Immature natural killer cell (primary cell): Measurements from ENCODE around the gene ACTBL2. TPM values are rescaled to one million over a fixed set of nuclear protein-coding genes. Genes with fewer than 3 reads are reported as not detected.
"Not testable (repeated sequence)": the region's sequence is repeated elsewhere in the genome, so short reads cannot be mapped to it uniquely, and the experiment has no call there.

Experiments used
- DNase-seq, 3 donors: peaks; one replicate each; pipeline ENCODE4 v3.0.0; 2022; ENCODE audit warnings: mixed read lengths in 1 of 3
- H3K27ac Mint-ChIP-seq, 6 donors: one replicate each; pipeline ENCODE4 v1.8.0; 2020; ENCODE audit warnings: mixed read lengths in 6 of 6, mild to moderate bottlenecking in 5 of 6, inconsistent platforms in 4 of 6, moderate library complexity in 3 of 6
- H3K27me3 Mint-ChIP-seq, 3 donors: one replicate each; pipeline ENCODE4 v1.8.0; 2020 to 2021; ENCODE audit warnings: low read depth in 3 of 3, mild to moderate bottlenecking in 3 of 3, mixed read lengths in 3 of 3, moderate library complexity in 3 of 3, inconsistent platforms in 1 of 3
- H3K36me3 Mint-ChIP-seq, 3 donors: one replicate each; pipeline ENCODE4 v1.8.0; 2020; ENCODE audit warnings: mixed read lengths in 3 of 3, inconsistent platforms in 2 of 3, mild to moderate bottlenecking in 2 of 3
- H3K4me1 Mint-ChIP-seq, 2 donors: one replicate each; pipeline ENCODE4 v1.8.0; 2020; ENCODE audit warnings: inconsistent platforms in 2 of 2, mild to moderate bottlenecking in 2 of 2, mixed read lengths in 2 of 2, moderate library complexity in 1 of 2
- H3K4me3 Mint-ChIP-seq, 5 donors: one replicate each; pipeline ENCODE4 v1.8.0; 2020; ENCODE audit warnings: mild to moderate bottlenecking in 5 of 5, mixed read lengths in 5 of 5, inconsistent platforms in 3 of 5, moderate library complexity in 3 of 5
- H3K9me3 Mint-ChIP-seq, 6 donors: one replicate each; pipeline ENCODE4 v1.8.0; 2020; ENCODE audit warnings: mild to moderate bottlenecking in 6 of 6, mixed read lengths in 6 of 6, inconsistent platforms in 4 of 6, moderate library complexity in 3 of 6
- polyA plus RNA-seq, 3 donors: library from polyadenylated mRNA; unstranded; fragments of 300-500 nt; fragmentation: Illumina TruSeq; gene quantifications; one replicate each; pipeline ENCODE4 v1.2.3, GENCODE V29; 2021

Gene ACTBL2
- not detected for polyA plus RNA-seq

DNA sequence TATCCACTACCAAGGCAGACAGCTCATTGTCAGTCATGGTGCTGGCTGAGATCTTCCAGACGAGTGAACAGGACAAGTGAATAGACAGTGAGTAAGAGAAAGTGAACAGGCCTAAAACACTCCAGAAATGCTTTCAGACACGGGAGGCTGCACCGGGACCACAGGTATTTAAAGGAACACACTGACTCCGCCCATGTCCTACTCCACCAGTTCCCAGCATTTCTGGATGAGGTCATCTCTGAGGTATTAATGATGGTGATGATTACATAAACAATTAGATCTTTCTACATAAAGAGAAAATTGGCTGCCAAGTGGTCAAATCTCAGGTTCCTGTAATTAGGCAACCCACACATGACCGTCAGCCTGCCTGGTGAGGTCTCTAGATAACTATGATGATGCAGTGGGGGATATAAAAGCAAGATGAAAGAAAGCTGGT lies at the start of gene ACTBL2:
Gene ACTBL2 (minus strand): TSS at position 141 of the 436 bp plus-strand sequence. CDS start 104 bp downstream, at position 37.
- Mint-ChIP-seq H3K4me3 (no peak within 1 kb of the TSS), H3K36me3 (no peaks in the 10 kb centered on the region), H3K27ac (no peak within 1 kb of the TSS), H3K27me3 (peaks cover 0 to 4% (median 1%) of the 10 kb centered on the region in 3 donors), H3K4me1 (no peaks in the 10 kb centered on the region), H3K9me3 (no peaks in the 10 kb centered on the region)
- no peak for DNase-seq

- no peaks in the 10 kb centered on the region for H3K4me1 Mint-ChIP-seq
Measured at GRCh38 chr5:57531333-57531732, 48.7 kb upstream of the ACTBL2 start.

DNA sequence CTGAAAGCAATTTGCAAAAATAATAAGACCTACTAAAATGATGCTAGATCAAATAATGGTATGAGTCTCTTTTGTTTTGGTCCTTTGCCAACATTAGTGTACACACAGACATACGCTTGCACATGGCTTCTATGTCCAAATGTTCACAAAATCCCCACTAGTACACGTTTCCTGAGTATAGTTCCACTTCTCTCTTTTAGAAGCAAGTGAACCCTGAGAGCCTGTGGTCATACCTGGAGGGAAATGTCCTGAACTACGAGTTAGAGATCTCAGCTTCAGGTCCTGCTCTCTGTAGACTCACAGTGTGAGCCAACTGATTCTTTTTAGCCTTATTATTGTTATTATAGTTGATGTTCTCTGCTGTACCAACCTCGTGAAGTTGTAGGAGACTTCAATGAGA lies 47.3 kb upstream of the ACTBL2 start:
- Mint-ChIP-seq H3K4me1 (no peaks in the 10 kb centered on the region), H3K27ac (no peak overlapping the region), H3K9me3 (peaks cover 0 to 2% (median 0%) of the 10 kb centered on the region in 6 donors), H3K36me3 (no peaks in the 10 kb centered on the region), H3K4me3 (no peak overlapping the region), H3K27me3 (peaks cover 0 to 3% (median 2%) of the 10 kb centered on the region in 3 donors)
- DNase-seq: no peak

More at GRCh38 chr5:57531333-57531732, 48.7 kb upstream of the ACTBL2 start:
- Mint-ChIP-seq H3K27me3 (peaks cover 0 to 3% (median 2%) of the 10 kb centered on the region in 3 donors), H3K4me3 (no peak overlapping the region), H3K9me3 (peaks cover 0 to 2% (median 0%) of the 10 kb centered on the region in 6 donors), H3K27ac (no peak overlapping the region), H3K36me3 (no peaks in the 10 kb centered on the region)
- DNase-seq: no peak

- H3K4me1 Mint-ChIP-seq: no peaks in the 10 kb centered on the region
- no peak overlapping the region for H3K4me3 Mint-ChIP-seq
- DNase-seq: no peak
- H3K27ac Mint-ChIP-seq: peak overlapping the region in 1 of 6 donors; percentile 31
- peaks cover 0 to 3% (median 2%) of the 10 kb centered on the region in 3 donors for H3K27me3 Mint-ChIP-seq
- no peaks in the 10 kb centered on the region for H3K36me3 Mint-ChIP-seq
- H3K9me3 Mint-ChIP-seq: peaks cover 0 to 2% (median 0%) of the 10 kb centered on the region in 6 donors
Measured at GRCh38 chr5:57527870-57528269, 45.3 kb upstream of the ACTBL2 start.

GRCh38 chr5:57524348-57525060 lies 41.9 kb upstream of the ACTBL2 start:
- H3K36me3 Mint-ChIP-seq: no peaks in the 10 kb centered on the region
- H3K27me3 Mint-ChIP-seq: peaks cover 0 to 1% (median 0%) of the 10 kb centered on the region in 3 donors
- DNase-seq: no peak
- H3K9me3 Mint-ChIP-seq: peaks cover 0 to 3% (median 0%) of the 10 kb centered on the region in 6 donors
- H3K27ac Mint-ChIP-seq: no peak overlapping the region
- no peak overlapping the region for H3K4me3 Mint-ChIP-seq
- no peaks in the 10 kb centered on the region for H3K4me1 Mint-ChIP-seq

- not testable (repeated sequence) for H3K27ac Mint-ChIP-seq, H3K4me3 Mint-ChIP-seq, H3K36me3 Mint-ChIP-seq, H3K27me3 Mint-ChIP-seq, DNase-seq, H3K9me3 Mint-ChIP-seq, H3K4me1 Mint-ChIP-seq
Measured at GRCh38 chr5:57522477-57522876, 39.9 kb upstream of the ACTBL2 start.

DNA sequence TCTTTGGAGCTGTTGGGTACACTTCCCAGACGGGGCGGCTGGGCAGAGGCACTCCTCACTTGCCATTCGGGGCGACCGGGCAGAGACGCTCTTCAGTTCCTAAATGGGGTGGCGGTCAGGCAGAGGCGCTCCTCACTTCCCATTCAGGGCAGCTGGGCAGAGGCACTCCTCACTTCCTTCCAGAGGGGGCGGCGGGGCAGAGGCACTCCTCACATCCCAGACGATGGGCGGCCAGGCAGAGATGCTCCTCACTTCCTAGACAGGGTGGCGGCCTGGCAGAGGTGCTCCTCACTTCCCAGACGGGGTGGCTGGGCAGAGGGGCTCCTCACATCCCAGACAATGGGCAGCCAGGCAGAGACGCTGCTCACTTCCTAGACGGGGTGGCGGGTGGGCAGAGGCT lies 35.8 kb upstream of the ACTBL2 start:
- not testable (repeated sequence) for DNase-seq, H3K4me3 Mint-ChIP-seq, H3K4me1 Mint-ChIP-seq, H3K27me3 Mint-ChIP-seq, H3K9me3 Mint-ChIP-seq, H3K27ac Mint-ChIP-seq, H3K36me3 Mint-ChIP-seq

GRCh38 chr5:57517250-57517649 lies 34.6 kb upstream of the ACTBL2 start:
- Mint-ChIP-seq H3K9me3 (peaks cover 0 to 8% (median 0%) of the 10 kb centered on the region in 6 donors), H3K27ac (no peak overlapping the region), H3K4me1 (no peaks in the 10 kb centered on the region), H3K27me3 (peaks cover 0 to 2% (median 1%) of the 10 kb centered on the region in 3 donors), H3K36me3 (no peaks in the 10 kb centered on the region), H3K4me3 (no peak overlapping the region)
- DNase-seq: no peak

- Mint-ChIP-seq H3K4me1 (no peaks in the 10 kb centered on the region), H3K27me3 (peaks cover 0 to 4% (median 2%) of the 10 kb centered on the region in 3 donors), H3K4me3 (no peak overlapping the region), H3K27ac (no peak overlapping the region), H3K9me3 (peaks cover 0 to 5% (median under 1%) of the 10 kb centered on the region in 6 donors), H3K36me3 (no peaks in the 10 kb centered on the region)
- no peak for DNase-seq
Measured at GRCh38 chr5:57513785-57514184, 31.2 kb upstream of the ACTBL2 start.

DNA sequence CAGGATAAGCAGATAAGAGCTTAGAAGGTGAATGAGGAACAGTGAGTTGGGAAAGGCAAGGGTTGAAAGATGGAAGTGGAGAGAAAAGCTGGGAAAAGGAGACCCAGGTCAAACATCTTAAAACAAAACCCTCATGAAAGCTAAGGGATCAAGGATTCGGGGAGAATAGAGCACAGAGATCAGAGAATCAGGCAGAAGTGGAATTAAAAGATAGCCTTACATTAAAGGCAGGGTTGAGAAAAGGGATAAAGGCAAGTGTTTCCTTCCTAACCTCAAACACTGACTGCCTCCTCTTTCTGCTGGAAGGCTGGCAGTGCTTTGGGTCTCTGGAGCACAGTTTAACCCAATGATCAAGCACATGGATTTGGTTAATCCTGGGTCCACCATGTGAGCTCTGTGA lies 28.7 kb upstream of the ACTBL2 start:
- no peak for DNase-seq
- Mint-ChIP-seq H3K27ac (no peak overlapping the region), H3K4me3 (no peak overlapping the region), H3K36me3 (no peaks in the 10 kb centered on the region), H3K27me3 (peaks cover 2 to 3% (median 3%) of the 10 kb centered on the region in 3 donors), H3K4me1 (no peaks in the 10 kb centered on the region), H3K9me3 (peaks cover 0 to 2% (median 0%) of the 10 kb centered on the region in 6 donors)

GRCh38 chr5:57509501-57510260 lies 27.1 kb upstream of the ACTBL2 start:
- H3K4me3 Mint-ChIP-seq: no peak overlapping the region
- H3K27ac Mint-ChIP-seq: no peak overlapping the region
- no peak for DNase-seq

DNA sequence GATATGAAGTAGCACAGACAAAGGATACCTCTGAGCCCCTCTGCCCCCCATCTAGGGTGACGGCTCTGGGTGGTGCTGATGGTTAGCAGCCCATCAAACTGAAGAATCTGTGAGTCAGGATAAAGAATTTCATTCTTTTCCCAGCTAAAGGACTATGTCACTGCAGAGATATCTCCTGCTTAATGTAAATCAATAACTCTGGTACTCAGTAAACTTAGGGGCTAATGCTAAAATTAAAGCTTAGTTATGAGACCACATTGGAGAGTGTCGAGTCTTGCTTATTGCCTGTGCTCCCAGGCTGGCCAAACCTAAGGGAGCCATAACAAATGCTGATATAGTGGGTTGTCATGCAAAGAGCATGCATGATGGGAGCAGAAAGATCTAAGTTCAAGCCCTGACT lies 25.6 kb upstream of the ACTBL2 start:
- no peak overlapping the region for H3K4me3 Mint-ChIP-seq
- no peak overlapping the region for H3K27ac Mint-ChIP-seq
- no peaks in the 10 kb centered on the region for H3K36me3 Mint-ChIP-seq
- H3K4me1 Mint-ChIP-seq: no peaks in the 10 kb centered on the region
- peaks cover 0 to 2% (median 0%) of the 10 kb centered on the region in 6 donors for H3K9me3 Mint-ChIP-seq
- H3K27me3 Mint-ChIP-seq: peaks cover 2 to 5% (median 3%) of the 10 kb centered on the region in 3 donors
- no peak for DNase-seq

More at GRCh38 chr5:57509501-57510260, 27.1 kb upstream of the ACTBL2 start:
- Mint-ChIP-seq H3K36me3 (no peaks in the 10 kb centered on the region), H3K27me3 (peaks cover 2 to 3% (median 3%) of the 10 kb centered on the region in 3 donors), H3K9me3 (peaks cover 0 to 2% (median 0%) of the 10 kb centered on the region in 6 donors), H3K4me1 (no peaks in the 10 kb centered on the region)

DNA sequence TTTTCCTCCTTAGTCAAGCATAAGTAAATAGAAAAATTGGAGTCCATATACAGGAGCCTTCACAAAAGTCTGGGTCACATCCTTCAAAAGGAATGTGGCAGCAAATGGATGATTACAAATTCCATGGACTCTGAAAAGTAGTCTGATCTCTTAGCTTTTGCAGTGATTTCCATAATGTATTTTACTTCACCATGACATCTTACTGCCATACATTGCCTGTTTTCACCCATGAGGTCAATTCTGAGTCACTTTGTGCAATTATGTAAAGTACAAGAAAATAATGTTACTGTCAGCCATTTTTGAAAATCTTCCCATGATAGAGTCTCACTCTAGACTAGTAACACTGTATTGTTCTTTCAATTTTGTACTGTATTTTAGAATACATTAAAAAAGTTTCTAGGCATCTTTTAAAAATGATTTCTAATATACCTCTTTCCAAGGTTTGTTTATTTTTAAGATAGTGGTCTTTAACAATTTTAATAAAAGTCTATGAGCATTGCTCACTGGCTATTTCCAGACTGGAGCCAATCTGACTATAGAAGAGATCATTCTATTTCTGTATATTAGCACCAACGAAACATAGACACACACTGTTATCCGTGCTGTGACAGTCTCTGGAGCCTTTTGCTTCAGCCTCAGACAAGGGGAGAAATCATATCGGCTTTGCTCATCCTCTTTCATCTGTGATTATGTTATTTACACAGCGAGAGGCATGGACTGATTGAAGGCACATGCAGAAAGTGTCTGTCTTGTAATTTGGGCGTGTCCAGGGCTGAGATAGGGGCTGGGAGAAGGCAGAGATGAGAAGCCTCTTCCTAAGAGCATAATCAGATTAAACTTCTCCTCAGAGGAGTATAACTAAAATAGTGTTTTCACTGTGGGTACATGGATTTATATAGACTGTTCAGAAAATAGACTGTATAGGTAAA lies 22.9 kb upstream of the ACTBL2 start:
- no peak for DNase-seq
- peaks cover 0 to 12% (median 2%) of the 10 kb centered on the region in 3 donors for H3K27me3 Mint-ChIP-seq
- H3K27ac Mint-ChIP-seq: no peak overlapping the region
- H3K4me3 Mint-ChIP-seq: no peak overlapping the region
- H3K4me1 Mint-ChIP-seq: no peaks in the 10 kb centered on the region
- H3K36me3 Mint-ChIP-seq: no peaks in the 10 kb centered on the region
- peaks cover 0 to 2% (median 0%) of the 10 kb centered on the region in 6 donors for H3K9me3 Mint-ChIP-seq
